HG03521 (cell line): ENCODE measurements around the gene DNAJB8.

Experiments used
- ATAC-seq: cut with Tn5 transposase; IDR thresholded peaks from one replicate; pipeline ENCODE4 v1.9.1; 2021; ENCODE audit warnings: mild to moderate bottlenecking, moderate library complexity; ENCODE audit not compliant: unreplicated experiment

Gene DNAJB8

GRCh38 chr3:128452120-128452519 lies 14.6 kb downstream of the DNAJB8 start:
- no peak for ATAC-seq

DNA sequence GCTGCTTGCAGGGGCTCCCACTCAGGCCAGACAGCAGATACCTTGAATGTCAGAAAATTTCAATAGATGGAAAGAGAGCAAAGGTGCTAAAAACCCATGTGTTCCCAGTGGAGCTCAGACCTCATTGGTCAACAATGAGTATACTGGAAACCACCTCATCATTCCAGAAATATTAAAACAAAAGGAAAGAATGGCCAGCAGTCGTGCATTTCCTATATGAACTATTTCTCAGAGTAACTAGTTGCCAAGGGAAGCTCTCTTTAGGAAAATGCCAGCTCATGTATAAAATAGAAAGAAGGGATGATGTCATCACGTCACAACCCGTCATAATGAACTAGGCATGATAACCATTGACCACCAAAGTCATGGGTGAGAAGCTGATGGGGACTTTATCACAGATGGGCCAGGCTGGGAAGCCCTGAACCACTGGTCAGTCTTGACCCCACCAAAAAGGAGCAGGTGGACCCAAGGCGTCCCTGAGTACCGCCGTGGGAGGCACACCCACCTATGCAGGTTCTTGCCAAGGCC lies 17.5 kb downstream of the DNAJB8 start:
- no peak for ATAC-seq

DNA sequence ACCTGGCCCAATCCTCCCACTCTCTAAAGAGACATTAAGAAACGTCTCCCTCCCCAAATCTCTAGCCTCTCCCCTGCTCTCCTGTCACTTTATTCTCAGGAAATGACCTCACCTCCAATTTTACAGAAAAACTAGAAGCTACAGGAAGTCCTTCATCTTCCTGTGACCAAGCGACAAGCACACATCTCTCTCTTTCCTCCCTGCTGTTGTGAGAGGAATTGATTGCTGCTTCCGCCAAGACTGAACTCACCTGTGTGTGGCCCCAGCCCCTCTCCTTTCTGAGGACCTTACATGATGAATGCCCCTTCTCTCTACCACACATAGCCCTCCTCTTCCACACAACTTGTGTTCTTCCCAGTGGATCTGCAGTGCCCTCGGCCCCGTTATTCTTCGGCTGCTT lies 18.2 kb downstream of the DNAJB8 start:
- no peak for ATAC-seq

GRCh38 chr3:128447561-128448013 lies 19.1 kb downstream of the DNAJB8 start:
- ATAC-seq, result no peak

DNA sequence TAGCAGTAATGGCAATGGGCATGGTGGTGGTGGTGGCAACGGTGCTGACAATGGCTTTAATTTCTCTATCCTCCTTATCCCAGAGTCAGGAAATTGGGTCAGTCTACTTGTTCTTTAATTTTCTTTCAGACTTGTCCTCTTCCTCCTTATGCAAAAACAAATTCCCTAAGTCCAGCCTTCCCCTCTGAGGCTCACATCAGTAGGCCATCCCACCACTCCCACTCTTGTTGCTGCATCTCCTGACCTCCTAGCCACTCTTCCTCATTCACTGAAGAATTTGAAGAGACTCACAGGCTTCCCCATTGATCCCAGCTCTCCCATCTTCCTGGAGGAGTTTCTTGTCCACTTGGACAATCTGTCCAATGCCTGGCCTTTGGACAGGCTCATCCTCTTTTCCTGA lies 19.9 kb downstream of the DNAJB8 start:
- ATAC-seq, result no peak

GRCh38 chr3:128445357-128445756 lies 21.3 kb downstream of the DNAJB8 start:
- no peak for ATAC-seq

GRCh38 chr3:128443771-128444170 lies 22.9 kb downstream of the DNAJB8 start:
- ATAC-seq, result no peak

- no peak for ATAC-seq
Measured at GRCh38 chr3:128442949-128443348, 23.7 kb downstream of the DNAJB8 start.

GRCh38 chr3:128442070-128442469 lies 24.6 kb downstream of the DNAJB8 start:
- ATAC-seq, result no peak

DNA sequence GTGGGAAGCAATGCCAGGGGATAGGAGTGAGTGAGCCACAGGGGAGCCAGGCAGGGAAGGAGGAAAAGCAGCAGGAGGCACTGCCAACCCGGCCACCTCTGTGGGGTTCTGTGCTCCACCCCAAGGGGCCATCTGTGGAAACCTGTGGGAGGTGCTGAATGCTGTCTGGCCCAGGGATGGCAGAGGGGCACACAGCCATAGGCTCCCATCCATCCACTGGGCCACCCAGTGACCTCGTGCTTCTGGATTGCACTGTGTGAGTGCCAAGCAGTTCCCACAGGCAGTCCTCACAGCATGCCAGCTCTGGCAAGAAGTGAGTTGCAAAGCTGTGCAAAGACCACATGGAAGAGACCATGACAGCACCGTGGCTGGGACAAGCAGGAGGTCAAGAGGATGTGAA lies 27.5 kb downstream of the DNAJB8 start:
- no peak for ATAC-seq

DNA sequence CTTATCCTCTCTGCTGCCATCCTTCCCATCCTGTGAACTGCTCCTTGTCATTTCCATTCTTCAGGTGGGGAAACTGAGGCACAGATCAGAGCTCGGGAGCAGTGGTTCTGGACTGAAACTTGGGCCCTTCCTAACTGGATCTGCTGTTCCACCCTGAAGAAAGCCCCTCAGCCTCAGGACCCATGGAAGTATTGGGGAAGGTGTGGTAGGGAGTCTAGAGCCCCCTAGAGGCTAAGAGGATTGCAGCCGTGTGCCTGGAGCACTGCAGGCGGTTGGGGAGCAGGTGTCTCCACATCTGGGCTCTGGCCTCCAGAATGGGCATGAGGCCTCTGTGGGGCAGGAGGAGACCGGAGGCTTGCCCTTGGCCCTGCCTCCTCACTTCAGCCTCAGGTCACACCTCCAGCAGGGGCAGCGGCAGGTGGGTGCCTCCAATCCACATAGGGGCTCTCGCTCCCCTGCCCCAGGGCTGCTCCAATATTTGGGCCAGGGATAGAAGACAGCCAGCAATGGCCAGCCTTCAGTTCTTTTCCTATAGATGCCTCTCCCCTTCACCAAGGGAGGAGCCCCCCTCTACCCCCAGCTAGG lies 28.1 kb downstream of the DNAJB8 start:
- ATAC-seq, result no peak

DNA sequence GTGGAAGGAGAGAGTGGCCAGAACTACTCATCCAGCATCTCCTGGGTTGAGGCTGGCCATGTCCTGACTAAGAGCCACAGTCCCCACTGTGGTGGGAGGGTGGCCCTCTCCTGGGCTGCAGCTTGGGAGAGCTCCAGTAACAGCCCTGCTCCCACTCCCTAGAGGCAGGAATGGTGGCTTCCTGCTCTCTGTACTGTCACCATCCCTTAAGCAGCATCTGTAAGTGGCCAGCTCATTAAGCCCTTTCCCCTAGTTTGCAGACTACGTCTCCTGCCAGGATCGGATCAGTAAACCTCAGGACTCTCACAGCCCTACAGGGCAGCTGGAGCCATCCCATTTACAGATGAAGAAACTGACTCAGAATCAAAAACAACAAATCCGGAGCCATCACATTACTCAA lies 30.5 kb downstream of the DNAJB8 start:
- no peak for ATAC-seq

DNA sequence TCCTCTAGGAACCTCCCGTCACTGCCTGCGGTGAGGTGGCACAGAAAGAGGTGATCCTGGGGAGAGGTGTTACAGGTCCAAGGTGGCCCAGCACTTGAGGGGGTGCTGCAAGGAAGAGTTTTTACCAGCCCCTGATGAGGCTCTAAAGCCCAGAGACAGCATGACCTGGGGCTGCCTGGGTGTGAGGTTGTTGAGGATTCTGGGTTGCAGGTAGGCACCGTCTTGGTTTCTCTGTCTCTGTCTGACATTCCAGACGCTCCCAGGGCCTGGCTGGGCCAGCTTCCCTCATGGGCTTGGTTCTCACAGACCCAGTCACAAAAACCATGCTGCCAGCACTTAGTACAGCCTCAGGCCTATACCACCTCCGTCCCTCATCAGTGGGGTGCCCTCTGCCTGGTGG lies 31.1 kb downstream of the DNAJB8 start:
- no peak for ATAC-seq

GRCh38 chr3:128435058-128435457 lies 31.6 kb downstream of the DNAJB8 start:
- no peak for ATAC-seq

GRCh38 chr3:128434524-128434923 lies 32.2 kb downstream of the DNAJB8 start:
- no peak for ATAC-seq

DNA sequence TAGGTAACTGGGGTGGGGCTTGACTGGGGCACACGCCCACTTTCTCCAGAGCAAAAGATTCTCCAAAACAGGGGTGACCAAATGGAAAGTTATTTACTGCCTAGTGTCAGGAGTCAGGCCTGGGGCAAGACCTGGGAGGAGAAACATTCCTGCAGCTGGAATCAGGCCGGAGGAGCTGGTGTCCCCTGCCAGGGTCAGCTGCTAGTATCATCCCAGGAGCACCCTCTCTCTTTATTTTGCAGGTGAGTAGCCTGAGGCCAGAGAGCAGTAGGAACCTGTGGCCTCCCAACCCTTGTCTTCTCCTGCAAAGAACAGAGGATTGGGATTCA lies 32.9 kb downstream of the DNAJB8 start:
- ATAC-seq, result no peak

DNA sequence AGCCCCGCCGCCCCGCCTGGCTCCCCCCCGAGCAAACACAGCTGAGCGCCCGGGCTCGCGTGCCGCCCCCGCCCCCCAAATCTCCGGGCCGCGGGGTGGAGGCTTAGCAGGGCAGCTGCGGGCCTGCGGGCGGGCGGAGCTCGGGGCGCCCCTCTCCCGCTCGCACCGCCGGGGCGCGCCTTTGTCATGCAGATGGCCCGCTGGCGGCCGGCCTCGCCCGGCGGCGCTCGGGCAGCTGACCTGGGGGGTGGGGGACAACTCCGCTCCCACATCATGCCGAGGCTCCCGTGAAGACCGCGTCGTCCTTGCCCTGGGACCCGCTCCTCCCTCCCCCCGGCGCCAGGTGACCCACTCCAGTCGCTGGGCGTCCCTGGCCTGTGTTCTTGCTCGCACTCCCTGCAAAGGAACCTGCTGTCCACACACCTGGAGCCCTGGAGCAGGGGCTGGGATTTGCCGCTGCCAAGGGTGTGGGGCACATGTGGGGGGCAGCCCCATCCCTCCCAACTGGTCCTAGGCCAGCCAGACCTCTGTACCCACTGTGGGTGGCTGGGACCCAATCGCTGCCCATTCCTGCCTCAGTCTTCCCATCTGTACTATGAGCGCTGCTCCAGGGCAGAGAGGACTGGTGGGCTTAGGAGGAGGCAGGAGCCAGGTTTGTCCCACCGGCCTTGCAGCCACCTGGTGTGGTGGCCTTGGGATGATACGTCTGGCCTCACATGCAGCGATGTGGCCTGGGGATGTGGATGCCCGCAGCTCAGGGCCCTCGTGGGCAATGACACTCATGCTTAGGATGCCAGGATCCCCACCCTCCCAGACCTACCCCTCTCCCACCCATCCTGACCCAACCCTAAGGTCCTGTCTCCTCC lies 33.5 kb downstream of the DNAJB8 start:
- ATAC-seq, result no peak

GRCh38 chr3:128432301-128432970 lies 34.3 kb downstream of the DNAJB8 start:
- ATAC-seq, result no peak

DNA sequence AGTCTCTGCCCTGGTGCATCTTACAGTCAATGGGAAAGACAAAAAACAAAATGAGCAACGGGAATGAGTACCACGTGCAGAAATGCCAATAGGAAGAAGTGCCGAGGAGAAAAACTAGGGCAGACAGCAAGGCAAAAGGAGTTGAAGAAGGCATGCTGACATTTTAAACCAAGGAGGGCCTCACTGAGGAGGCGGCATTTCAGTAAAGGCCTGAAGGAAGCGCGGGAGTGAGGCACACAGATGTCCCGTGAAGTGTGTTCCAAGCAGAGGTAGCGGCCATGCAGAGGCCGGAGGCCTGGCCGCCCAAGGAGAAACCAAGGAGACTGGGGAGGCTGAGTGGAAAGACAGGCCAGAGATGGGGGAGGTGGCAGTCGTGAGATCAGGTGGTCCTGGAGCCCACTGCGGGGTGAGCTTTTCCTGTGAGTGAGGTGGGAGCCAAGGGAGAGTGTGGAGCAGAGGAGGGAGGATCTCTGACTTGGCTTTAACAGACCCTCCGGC lies 34.8 kb downstream of the DNAJB8 start:
- no peak for ATAC-seq

DNA sequence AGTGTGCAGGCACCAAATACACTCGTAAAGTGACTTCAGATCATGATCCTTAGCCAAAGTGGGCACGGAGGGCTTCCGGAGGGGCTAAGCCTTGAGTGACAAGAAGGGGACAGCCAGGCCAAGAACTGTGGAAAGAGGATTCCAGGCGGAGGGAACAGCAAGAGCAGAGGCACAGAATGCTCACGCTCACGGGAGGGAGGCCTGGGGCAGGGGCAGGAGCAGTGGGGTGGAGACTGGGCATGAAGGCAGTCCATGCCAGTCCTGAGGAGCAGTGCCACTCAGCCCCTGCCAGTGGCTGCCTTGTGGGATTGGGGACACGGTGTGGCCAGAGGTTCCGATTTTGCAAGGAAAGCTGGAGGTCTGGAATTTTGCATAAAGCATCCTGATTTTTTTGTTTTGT lies 36.0 kb downstream of the DNAJB8 start:
- ATAC-seq, result no peak

- ATAC-seq, result no peak
Measured at GRCh38 chr3:128430301-128430700, 36.4 kb downstream of the DNAJB8 start.

GRCh38 chr3:128429751-128430150 lies 36.9 kb downstream of the DNAJB8 start:
- no peak for ATAC-seq
